ENCODE measurements around the gene JPH3.
"Not testable (repeated sequence)": the region's sequence is repeated elsewhere in the genome, so short reads cannot be mapped to it uniquely, and the experiment has no call there.

The JPH3 gene

DNA sequence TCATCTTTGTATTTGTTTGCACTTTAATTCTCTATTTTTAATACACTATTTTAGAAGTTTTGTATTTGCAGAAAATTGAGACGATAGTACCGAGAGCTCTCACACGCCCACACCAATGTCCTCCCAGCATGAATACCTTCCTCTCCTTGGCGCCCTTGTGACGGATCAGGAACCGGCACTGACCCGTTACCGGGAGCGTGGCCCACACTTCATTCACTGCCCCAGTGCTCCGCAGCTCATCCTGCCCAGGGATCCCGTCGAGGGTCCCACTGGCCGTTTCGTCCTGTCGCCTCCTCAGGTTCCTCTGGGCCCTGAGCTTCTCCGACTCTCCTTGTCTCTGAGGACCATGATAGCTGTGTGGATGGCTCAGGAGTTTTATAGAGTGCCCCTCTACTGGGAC is 112.9 kb downstream of the JPH3 start:
- DNase-seq (ENCODE audit: low read depth): no peak

DNA sequence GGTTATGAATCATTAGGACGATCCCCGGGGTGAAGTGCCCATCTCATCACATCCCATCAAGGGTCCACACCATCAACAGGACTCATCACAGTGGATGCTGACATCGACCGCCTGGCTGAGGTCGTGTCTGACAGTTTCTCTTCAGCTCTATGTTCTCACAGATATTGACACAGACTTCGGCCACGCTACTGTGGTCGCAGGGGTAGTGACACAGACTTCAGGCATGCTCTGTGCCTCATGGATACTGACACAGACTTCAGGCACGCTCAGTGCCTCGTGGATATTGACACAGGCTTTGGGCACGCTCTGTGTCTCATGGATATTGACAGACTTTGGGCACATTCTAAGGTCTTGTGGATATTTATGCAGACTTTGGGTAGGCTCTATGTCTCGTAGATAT is 113.3 kb downstream of the JPH3 start:
- no peak for DNase-seq (ENCODE audit: low read depth)

DNA sequence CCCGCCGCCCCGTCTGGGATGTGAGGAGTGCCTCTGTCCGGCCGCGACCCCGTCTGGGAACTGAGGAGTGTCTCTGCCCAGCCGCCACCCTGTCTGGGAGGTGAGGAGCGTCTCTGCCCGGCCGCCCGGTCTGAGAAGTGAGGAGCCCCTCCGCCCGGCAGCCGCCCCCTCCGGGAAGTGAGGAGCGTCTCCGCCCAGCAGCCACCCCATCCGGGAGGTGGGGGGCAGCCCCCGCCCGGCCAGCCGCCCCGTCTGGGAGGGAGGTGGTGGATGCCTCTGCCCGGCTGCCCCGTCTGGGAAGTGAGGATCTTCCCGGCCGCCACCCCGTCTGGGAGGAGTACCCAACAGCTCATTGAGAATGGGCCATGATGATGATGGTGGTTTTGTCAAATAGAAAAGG is 116.5 kb downstream of the JPH3 start:
- DNase-seq (ENCODE audit: low read depth): not testable (repeated sequence)

DNA sequence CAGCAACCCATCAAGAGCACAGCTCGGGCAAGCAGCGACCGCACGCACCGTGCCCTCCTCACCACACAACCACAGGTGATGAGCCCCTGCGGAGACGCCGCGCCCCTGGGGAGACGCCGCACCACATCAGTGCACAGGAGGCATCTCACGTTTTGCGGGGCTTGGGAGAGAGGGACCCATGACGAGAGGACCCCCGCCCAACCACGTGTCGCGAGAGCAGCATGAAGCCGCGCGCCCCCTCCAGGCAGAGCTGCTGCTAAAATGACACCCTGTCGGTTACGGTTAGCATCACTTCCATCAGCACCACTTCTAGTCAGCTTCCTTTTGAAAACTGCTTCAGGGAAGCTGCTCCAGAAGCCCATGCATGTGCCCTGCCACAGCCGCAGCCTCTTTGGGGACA is 118.1 kb downstream of the JPH3 start:
- no peak for DNase-seq (ENCODE audit: low read depth)

DNA sequence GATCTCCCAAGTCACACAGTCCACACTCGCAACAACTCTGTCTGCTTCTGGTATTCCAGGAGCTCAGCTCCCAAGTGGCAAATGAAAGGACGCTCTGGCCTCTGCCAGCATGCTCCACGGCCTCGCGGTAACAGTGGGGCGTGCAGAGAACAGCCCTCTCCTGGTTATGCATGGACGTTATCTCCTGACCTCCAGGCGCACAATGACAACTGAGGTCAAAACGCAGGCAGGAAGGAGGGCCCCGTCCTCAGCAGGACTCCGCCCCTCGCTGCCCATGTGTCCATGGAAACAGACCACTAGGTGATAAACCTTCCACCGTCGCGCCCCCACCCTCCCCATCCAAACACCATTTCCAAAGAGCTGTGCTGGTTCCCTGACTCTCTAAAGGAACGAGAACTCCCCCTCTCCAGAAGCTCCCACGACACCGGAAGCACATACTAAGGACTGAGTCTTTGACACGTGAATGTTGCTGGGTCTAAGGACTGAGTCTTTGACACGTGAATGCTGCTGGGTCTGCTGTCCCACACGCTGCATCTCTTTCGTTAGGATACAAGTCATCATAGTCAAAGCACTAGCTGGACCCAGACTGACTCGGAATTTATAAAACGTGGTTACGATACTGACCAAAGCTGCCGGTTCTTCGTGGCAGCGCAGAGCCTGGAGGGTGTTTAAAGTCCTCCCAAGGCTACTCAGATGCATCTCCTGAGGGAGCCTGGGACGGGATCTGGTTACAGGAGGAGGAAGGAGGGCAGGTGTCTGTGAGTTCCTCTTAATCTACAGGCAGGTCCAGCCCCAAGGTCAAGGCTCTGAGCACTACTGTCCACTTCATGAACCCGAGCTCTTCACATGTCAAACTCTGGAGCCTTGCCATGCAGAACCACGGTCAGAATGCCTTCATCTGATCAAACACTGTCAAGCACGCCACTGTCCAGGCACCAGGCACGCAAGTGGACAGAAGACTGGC is 119.6 kb downstream of the JPH3 start:
- DNase-seq (ENCODE audit: low read depth): no peak

DNA sequence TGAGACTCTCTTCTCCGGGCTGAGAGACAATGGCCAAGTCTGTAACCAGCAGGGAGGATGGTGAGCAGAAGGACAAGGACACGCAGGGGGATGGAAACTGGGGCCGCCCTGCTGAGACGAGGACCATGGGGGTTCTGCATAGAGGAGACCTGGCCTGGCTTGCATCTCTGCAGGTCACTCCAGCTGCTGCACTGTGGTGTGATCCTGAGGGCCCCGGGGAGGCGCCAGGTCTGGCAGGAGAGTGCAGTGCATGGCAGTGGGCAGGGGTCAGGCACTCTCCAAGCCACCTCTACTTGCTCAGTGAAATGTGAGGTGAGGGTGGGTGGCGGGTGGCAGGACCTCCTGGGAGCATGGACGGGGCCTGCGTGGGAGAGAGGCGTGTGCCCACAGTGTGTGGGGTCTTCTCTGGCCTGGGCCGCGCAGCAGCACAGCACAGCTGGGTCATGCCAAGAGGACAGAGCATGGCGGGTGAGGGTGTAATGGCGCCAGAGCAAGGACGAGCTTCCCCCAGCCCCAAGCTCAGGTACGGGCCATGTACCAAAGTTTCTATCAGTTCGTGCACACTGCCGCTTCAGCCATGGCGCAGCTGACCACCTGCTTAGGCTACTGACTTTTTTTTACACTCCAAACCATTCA is 120.4 kb downstream of the JPH3 start:
- no peak for DNase-seq (ENCODE audit: low read depth)

DNA sequence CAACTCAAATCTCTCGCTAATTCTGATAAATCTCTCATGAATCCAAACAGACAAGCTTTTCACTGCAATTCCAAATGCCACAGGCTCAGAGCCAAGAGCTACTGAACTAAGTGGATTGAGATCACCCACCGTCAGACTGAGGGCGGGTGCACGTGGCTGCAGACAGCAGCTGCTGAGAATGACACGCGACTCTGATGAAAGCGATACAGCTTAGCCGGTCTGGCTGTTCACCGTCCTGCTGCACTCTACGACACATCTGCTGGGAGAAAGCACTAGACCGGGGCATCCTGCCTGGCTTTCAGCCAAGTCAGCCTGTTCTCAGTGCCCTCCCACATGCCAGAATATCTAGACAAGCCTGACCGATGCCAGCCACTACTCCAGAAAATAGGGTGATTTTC is 120.9 kb downstream of the JPH3 start:
- DNase-seq (ENCODE audit: low read depth): no peak

DNA sequence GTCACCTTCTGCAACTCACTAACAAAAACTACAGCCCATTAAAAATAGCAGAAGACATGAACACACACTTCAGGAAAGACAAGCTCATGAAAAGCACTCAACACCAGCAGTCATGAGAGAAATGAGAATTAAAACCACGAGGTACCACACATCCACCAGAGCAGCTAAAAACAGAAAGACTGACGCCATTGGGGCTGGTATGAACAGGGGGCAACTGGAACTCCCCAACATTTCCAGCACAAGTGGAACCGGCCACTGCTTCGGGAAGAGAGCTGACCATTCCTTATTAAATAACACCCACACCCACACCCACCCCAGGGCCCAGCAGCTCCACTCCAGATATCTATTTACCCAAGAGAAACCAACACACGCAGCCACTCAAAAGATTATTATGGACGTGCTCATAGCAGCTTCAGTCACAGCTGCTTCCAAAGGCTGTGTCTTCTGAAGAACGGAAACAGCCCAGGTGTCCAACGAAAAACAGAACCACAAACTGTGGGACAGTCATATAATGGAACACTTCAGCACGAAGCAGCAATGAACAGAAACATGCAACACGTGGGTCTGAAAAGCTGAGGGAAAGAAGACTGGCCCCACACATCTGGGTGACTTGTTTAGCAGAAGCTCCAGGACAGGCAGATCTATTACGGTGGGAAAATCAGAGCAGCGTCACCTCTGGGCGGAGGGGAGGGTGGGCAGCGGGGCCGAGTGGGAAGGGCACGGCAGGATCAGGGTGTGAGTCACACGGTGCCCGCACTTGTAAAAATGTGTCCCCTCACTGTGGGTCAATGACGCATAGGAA is 122.4 kb downstream of the JPH3 start:
- no peak for DNase-seq (ENCODE audit: low read depth)

DNA sequence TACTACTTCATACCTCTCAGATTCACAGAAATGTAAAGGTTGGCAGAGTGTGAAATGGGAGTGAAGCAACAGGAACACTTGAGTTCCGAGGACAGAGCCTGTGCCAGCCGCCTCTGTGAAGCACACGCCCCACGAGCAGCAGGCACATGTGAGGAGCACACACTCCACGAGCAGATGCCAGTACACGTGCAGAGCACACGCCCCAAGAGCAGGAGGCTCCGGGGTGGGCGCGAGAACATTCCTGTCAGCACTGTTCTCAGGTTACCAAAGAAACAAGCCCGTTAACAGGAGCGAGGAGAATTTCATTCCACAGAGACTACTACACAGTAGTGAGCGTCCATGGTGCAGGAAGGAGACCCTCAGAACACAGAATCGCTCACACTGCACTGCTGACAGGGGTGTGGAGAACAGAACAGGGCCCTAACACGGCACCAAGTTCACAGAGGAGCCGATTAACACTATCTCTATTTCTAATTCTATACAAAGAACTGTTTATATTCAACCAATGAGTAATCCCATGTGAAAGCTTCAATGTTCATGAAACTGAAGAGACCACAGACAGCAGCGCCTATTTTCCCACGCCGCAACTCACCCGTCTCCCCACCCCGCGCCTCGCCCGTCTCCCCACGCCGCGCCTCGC is 123.4 kb downstream of the JPH3 start:
- no peak for DNase-seq (ENCODE audit: low read depth)

DNA sequence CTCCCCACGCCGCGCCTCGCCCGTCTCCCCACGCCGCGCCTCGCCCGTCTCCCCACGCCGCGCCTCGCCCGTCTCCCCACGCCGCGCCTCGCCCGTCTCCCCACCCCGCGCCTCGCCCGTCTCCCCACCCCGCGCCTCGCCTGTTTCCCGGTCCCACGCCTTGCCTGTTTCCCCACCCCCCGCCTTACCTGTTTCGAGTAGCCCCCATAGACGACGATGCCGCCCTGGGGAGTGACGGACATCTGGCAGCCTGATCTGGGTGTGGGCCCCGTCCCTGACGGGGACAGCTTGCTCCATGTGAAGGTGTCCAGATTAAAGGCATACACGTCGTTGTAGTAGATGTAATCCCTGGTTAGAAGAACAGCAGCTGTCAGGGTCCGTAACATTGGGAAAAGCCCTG is 124.3 kb downstream of the JPH3 start:
- DNase-seq (ENCODE audit: low read depth): not testable (repeated sequence)

DNA sequence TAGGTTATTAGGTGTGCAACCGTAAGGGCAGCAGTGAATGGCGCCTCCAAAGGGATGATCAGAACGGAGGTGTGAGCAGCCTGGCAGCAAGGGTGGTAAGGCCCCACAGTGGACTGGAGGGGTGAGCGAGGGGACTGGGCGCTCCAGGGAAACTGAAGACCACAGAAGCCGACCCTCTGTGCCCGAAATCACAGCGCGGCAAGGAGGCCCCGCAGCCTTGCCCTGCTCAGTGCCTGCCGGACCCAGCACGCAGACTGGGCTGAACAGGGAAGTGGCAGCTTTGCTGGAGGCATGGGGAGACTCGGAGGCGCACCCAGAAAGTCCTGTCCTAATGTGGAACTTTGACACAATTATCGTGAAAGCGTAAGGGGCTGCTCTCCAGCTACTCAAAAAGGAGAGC is 125.0 kb downstream of the JPH3 start:
- DNase-seq (ENCODE audit: low read depth): no peak

DNA sequence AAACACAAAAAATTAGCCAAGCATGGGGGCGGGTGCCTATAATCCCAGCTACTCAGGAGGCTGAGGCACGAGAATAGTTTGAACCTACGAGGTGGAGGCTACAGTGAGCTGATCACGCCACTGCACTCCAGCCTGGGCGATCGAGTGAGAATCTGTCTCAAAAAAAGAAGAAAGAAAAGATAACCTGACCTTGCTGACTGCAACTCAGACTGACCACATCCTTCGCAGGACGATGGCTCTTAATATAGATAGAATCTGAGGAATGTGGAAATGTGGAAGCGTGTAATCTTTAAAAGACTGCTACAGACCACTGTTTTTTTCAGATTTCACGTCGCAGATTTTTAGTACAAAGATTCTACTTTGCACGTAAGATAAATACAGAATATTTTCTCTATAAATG is 125.7 kb downstream of the JPH3 start:
- DNase-seq (ENCODE audit: low read depth): no peak

DNA sequence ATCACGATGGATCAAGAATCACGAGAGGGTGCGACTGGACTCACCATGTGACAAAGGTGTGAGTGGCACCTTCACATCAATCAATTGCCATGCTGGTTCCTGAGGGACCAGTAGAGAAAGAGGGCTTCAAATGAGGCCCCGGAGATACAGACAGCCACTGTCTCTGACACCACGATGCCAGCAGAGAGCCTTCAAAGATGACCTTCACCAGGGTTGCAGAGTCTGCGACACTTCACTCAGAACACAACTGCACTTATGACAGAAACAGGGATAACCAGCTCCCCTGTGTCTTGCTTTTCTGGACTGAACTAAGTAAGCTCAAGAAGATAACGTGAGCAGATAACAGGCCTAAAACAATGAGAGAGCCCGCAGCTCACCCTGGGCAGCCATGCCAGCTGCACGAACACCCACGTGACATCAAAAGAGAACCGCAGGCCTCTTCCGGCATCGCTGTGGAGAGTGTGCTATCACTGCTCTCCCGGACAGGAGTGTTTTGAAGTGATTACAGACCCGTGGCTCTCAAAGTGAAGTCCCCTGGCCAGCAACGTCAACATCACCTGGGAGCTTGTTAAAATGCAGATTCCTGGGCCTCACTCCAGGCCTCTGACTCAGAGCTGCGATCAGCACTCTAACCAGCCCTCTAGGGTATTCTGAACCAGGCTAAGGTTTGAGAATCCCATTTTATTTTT is 127.1 kb downstream of the JPH3 start:
- DNase-seq (ENCODE audit: low read depth): no peak

DNA sequence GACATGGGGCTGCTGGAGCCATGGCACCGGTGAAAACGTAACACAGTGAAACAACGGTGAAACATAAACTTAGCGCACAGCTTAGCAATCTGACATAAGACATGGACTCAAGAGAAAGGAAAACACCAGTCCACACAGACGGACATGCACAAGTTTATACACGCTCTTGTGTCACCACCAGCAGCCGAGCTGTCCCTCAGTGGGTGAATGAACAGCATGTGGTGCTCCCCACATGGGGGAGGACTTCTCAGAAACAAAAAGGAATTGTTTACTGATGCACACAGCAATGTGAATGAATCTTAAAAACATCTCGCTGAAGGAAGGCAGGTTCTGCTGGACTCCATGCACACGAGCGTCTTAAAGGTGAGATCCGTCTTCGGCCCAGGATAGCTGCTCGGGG is 129.3 kb downstream of the JPH3 start:
- DNase-seq (ENCODE audit: low read depth): no peak

DNA sequence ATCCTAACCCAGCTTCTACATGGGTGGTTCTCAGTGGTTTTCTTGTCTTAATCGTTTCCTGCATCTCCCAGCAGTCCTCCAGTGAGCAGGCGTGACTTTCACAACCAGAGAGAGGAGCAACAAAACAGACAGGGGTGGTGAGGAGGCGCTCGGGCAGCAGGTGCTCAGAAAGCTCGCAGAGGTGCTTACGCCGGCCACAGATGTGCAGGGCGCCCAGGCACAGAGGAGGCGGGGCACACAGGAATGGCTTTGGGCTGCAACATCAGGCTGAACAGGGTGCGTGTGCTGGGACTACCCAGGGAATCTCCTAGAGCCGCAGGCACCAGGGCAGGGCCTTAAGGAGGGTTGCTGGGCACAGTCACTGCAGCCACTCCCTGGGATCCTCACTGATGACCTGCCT is 130.9 kb downstream of the JPH3 start:
- DNase-seq (ENCODE audit: low read depth): no peak

DNA sequence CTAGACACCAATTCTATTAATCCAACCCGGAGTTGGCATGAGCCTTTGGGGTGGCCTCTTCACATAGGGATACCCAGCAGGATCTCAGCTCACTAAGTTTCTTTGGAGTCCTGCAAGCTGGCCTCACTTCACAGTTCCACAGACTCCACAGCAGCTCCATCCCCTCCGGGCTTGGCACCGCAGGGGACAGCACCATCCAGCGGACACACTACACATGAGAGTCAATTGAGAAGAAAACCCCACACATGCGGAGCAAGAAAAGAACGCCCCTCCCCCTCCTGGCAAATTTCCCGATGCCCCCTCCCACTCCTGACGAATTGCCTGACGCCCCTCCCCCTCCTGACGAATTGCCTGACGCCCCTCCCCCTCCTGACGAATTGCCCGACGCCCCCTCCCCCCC is 132.3 kb downstream of the JPH3 start:
- DNase-seq (ENCODE audit: low read depth): no peak

DNA sequence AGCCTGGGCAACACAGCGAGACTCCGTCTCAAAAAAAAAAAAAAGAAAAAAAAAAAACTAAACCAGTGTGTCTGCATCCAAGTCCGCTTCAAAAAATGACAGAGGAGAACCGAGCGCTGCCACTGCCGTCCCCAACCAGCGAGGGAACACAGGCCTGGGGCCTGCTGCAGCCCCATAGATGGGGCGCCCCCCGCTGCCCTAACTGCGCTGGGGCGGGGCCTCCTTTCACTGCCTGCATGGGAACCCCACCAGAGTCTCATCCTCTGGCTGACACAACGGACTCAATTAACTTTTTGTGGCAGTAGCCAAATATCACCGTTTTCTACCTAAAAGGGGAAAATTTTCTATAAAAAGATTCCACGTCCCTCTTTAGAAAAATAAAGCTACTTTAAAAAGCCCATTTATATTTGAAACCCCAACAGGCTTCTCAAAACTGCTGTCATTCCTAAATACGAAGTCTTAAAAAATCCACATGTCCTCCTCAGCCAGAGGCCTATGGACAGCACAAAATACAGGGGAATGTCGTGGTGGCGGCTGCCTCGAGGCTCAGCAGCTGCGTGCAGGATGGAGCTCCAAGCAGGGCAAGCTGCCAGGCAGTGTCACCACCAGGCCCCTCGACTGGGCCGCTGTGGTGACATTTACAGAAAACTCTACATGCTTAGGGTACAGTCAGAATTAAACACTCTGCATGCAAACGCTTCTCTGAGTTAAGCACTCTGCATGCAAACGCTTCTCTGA is 133.1 kb downstream of the JPH3 start:
- DNase-seq (ENCODE audit: low read depth): no peak

DNA sequence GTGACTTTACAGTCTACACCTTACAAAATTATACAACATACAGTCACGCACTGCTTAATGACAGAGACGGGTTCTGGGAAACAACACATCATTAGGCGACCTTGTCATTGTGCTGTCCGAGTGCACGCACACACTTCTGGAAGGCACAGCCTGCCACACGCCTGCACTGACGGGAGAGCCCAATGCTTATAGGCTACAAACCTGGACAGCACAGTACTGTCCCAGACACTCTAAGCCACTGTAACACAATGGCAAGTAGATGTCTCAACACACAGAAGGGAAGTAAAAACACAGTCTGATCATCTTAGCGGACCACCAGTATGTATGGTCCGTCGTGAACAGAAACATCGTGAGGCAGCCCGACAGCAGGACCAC is 133.7 kb downstream of the JPH3 start:
- no peak for DNase-seq (ENCODE audit: low read depth)

DNA sequence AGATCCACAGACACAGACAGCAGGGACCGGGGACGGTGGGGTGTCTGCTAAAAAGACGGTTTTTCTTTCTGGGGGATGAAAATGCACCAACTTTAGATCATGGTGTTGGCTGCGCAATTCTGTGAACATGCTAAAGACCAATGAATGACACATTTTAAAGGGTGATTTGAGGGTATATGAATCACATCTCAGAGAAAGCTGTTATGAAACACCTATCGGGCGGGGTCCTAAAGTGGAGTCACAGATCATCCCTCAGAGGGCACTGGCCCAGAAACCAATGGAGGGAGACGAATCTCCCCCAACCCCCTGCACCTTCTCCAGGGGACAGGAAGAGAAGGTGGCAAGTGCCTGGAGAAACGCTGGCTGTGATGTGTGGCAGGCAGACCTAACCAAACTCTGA is 137.5 kb downstream of the JPH3 start:
- no peak for DNase-seq (ENCODE audit: low read depth)

DNA sequence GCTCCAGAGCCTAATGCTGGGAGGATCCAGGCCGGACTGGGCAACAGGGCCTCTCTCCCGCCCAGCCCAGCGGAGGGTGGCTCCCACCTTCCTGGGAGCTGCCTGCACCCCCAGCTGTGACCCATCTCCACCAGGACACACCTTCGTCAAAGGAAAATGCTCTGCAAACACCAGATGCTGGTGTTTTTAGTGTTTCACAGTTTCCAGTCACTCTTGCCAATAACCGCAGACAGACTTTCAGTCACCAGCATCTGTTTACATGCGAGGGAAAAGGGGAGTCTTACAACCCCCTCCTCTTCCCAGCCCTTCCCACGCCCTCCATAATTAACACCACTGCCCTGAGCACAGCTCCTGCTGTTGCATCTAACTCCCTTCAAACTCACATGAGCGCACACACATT is 138.1 kb downstream of the JPH3 start:
- DNase-seq (ENCODE audit: low read depth): no peak

DNA sequence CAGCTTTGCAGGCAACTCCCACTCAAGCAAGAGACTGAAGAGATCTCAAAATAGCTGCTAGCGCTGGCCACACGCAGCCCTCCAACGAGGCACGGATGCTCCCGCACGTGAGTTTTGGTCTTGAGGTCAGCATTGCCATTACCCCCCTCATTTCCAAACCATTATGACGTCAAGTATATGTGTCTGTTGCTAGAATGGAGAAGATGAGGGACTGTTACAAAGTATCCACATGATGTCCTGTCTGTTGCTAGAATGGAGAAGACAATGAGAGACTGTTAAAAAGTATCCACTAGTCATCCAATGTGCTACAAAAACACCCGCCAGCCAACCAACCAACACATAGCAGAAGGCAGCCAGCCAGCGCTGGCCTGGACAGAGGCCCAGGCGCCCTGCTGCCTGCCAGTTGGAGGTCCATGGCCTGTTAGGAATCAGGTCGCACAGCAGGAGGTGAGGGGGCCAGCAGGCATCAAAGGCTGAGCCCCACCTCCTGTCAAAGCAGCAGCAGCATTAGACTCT is 138.7 kb downstream of the JPH3 start:
- no peak for DNase-seq (ENCODE audit: low read depth)
